GM21367 (cell line): Measurements from ENCODE around the gene MRPL18.
"Not testable (repeated sequence)": the region's sequence is repeated elsewhere in the genome, so short reads cannot be mapped to it uniquely, and the experiment has no call there.

ENCODE experiments used
- ATAC-seq: cut with Tn5 transposase; IDR thresholded peaks from one replicate; pipeline ENCODE4 v1.9.1; 2021; ENCODE audit not compliant: unreplicated experiment

The MRPL18 gene

DNA sequence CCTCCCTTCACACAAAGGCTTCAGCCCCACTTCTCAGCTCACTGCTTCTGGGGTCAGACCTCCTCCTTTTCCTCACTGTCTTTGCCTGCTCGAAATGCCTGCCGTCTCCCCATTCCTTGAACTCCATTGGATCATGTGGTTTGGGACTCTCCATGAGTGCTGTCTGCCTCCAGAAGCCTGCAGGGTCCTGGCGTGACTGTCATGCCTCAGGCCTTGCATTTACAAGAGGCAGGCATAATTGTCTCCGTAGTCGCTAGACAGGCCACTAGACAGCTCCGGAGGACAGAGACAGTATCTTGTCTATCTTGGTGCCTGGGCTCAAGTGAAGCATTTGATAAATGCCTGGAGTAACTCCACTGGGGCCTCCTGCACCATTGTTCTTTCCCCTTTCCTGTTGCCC, 25.1 kb downstream of the MRPL18 start:
- ATAC-seq = no peak

DNA sequence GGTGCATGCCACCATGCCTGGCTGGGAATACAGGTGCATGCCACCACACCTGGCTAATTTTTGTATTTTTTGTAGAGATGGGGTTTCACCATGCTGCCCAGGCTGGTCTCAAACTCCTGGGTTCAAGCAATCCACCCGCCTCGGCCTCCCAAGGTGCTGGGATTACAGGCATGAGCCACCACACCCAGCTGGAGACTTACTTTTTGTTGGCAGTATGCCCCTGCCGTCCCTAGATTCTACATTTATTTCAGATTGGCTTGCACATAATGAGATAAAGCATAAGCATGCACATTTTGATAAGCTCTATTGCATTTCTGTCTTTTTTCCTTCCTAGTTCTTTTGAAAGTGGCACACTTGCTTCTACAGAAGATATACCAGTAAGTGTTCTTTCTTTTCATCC, 26.5 kb downstream of the MRPL18 start:
- ATAC-seq = not testable (repeated sequence)

DNA sequence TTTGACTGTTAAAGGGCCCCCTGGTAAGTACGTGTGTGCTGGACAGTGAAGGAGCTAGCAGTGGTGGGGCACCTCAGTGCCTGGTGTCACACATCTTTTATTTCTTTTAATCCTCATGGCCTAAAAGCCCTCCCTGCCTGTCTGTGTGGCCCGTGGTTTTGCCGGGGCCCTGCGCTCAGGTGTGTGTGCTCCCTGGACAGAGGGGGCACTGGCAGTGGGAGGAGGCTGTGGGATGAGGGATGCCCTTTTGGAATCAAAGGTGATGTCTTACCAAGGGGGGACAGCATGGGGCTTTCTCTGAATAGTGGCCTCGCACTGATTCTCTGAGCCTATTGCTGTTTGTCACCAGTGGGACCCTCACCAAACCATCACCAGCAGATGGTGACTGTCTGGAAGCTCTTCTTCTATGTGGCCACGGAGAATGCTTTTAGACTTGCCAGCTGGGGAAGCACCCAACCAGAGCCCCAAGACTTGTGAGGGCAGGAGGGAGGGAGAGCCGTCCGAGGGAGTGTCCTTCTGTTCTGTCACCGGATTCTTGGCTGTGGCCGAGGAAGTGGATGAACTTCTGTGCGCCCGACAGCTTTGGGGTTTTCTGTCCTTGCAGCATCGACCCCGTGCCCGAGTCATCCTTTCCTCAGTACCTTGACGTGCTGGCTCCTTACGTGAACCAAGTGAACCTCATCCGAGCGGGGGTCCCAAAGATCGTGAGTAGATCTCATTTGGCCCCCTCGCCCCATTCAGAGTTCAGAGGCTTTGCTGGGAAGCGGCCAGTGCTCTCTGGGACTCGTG, 27.9 kb downstream of the MRPL18 start:
- ATAC-seq = no peak

DNA sequence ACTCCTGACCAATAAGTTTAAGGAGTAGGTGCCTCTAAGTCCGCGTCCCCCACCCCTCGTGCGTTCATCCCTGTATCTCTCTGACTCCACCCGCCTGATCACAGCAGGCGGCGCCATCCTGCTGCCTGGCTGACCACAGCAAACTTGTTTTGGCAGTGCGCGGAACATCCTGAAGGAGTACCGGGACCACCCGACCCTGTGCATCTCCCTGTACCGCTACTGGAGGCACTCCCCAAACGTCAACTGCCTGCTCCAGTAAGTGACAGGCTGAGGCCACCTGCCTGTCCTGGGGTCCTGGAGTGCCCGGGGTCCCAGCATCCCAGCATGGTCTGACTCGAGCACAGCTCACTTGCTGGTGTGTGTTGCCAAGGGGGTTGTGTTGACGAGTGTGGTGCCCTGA, 28.8 kb downstream of the MRPL18 start:
- no peak for ATAC-seq

DNA sequence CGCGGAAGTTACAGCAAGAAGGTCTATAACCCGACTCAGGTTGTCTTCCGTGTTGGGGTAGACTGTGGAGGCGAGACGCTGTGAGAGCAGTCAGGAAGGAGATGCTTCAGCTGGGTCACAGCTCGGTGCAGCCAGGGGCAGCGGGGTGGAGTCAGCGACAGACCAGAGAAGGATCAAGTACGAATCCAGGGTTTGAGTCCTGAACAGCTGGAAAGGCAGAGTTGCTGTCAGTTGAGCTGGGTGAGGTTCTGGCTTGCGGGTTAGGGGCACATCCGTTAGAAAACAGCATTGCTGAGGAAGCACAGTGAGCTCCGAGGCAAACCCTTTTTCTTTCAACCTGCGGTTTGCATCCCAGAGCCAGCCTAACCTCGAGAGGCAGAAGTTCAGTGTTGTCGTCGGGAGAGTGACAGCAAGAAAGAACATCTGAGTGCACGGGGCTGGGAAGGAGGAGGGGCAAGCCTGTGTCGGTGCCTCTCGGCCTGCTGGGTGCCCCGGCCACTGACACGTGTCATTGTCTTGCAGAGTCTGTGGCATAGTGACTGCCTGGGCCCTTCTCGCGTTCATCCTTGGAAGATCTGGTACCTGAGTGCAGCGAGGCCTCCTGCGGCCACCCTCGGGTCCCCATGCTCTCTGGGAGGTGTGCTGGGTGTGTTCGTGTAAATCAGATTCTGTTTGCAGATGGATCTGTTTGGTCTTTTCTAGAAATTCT, 29.8 kb downstream of the MRPL18 start:
- ATAC-seq = no peak

DNA sequence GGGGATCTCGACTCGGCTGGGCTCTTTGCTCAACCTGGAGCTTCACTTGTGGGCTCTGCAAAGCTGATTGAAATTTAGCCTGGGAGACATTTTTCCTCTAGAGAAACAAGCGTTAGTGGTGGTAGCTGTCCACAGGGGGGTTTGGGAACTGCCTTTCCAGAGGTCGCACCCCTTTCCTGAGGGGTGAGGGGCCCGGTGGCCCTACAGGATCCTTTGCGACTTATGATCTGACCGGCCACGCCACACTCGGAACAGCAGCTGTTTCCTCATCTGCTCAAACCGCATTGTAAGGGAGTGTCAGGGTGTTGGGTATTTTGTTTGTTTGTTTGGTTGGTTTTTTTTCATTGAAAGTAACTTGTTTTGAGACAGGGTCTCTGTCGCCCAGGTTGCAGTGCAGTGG, 30.9 kb downstream of the MRPL18 start:
- no peak for ATAC-seq

DNA sequence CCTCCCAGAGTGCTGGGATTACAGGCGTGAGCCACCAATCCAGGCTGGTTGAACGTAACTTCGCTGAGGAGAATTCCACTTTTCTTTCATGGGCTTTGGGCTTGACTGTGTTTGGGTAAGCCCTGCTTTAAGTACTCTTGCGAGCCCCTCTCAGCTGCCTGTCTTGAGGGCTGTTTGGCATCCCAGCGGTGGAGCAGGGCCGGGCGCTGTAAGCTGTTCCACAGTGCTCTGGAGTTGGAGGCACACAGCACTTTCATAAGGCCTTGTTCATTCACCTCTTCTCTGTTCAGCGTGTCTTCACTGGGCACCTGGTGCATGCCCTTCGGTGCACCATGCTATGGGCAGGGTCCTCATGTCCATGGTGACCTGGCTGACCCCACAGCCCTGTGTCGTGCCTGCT, 31.5 kb downstream of the MRPL18 start:
- no peak for ATAC-seq

DNA sequence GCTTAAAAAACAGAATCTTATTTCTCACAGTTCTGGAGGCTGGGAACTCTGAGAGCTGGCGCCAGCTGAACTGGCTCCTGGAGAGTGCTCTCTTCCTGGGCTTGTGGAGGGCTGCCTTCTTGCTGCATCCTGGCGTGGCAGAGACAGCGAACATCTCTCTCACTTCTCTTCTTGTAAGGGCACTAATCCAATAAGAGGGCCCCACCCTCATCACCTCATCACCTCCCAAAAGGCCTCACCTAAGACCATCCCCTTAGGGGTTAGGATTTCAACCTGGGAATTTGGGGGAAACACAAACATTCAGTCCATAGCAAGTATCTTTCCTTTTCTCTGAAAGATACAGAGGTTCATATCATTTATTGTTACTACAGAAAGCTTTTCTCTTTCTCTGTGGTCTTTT, 33.7 kb downstream of the MRPL18 start:
- ATAC-seq = no peak

DNA sequence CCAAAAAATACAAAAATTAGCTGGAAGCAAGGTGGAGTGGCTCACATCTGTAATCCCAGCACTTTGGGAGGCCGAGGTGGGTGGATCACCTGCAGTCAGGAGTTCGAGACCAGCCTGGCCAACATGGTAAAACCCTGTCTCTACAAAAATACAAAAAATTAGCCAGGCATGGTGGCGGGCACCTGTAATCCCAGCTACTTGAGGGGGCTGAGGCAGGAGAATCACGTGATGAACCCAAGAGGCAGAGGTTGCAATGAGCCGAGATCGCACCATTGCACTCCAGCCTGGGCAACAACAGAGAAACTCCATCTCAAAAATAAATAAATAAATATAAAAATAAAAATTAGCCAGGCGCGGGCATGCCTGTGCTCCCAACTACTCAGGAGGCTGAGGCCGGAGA, 34.4 kb downstream of the MRPL18 start:
- ATAC-seq = not testable (repeated sequence)

DNA sequence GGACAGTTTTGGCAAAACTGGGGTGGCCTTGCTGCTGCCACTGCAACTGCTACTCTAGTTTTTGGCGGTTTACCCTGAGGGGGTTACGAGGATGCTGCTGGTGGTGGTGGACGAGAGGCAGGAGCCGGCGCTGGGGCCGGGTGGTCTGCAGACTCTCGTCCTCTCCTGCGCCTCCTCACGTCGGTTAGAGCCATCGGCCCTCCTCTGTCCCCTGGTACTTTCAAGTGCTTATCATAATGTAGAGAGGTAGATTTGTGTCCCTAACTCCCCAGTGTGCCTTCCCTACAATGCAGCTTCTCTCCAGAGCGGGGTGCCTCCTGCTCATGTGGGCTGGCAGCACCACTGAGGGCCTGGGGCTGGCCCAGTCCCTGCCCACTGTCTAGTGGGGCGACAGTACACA, 35.7 kb downstream of the MRPL18 start:
- ATAC-seq = no peak

DNA sequence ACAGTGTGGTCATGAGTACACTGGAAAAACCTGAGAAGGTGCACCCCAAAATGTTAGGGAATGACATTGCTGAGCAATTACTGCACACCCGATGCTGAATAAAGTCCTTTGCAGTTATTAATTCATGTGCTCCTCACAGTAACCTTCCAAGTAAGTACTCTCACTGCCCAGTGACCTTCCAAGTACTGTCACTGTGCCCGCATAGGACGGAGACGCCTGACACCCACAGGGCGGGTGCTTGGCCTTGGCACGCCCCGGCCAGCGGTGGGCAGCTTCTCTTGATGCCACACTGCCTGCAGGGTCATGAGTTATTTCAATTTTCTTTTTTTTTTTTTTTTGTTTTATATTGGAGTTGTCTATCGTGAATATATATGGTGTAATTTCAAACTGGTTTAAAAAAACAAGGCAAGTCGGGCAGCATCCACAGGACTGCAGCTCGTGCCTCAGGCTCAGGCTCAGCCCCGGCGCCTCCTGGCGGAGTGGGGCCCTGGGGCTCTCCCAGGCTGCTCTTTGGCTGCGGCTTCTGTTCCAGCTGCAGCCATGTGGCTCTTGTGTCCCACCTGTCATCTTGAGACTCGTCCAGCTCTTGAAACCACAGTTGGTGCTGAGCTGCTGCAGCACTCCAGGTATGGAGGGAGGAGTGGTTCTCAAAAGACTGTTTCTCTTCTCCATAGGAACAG, 36.8 kb downstream of the MRPL18 start:
- no peak for ATAC-seq

DNA sequence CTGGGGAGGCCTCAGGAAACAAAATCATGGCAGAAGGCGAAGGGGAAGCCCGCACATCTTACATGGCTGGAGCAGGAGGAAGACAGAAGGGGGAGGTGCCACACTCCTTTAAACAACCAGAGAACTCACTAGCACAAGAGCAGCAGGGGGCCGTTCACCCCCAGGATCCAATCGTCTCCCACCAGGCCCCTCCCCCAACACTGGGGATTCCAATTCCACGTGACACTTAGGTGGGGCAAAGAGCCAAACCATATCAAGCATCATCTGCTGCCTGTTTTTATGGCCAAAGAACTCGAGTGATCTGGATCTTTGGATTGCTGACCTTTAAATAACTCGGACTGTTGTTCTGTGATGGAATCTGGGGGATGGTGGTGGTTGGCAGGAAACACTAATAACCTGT, 37.8 kb downstream of the MRPL18 start:
- no peak for ATAC-seq

DNA sequence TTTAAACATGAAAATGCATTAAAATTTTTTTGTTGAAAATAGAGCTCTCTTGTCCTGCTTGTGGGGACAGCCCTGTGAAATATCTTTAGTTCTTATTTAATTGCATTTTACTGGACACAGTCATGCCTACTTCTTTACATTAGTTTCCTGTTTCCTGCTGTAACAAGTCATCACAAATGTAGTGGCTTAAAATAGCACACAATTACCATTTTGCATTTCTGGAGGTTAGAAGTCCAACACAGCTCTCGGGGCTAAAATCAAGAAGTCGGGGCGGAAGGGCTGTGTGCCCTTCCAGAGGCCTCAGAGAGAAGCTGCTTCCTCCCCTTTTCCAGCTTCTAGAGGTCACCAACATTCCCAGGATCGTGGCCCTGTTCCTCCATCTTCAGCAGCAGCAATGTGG, 39.3 kb downstream of the MRPL18 start:
- ATAC-seq = no peak

DNA sequence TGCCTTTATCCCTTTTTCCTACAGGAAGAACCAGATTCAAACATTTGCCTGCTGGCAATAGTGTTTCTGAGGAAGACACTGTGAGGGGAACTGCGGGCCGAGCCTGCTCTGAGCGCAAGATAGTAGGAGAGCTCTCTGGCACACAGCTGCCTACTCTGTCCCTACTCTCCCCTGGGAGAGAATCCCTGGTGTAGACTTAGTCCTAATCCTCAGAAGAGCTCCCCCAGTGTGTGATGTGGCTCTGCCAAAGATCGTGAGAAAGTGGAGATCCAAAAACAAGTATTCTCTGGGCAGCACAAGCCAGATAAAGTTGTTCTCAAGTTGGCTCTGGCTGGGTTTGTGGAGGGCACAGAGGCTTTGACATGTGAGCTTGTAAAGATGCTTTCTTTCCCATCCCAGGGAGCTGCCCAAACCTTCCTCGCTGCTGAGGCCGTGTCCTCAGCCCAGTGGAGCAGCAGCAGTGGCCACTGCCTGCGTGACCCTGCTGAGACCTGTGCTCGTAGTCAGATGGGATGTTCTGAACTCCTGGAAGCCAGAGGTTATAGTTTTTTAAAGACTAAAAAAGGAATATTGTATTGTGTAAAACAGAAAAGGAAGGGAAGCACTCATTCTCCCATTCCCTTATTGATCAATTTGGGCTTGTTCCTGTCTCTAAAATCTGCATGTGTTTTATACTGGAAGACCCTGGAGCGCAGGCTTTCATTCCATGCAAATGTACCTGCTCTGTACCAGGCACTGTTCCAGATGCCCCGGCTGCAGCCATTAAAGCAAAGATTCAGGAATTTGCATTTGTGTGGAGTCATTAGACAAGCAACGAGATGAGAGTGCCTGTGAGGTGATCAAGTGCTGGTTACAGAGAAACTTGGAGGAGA, 40.5 kb downstream of the MRPL18 start:
- no peak for ATAC-seq

DNA sequence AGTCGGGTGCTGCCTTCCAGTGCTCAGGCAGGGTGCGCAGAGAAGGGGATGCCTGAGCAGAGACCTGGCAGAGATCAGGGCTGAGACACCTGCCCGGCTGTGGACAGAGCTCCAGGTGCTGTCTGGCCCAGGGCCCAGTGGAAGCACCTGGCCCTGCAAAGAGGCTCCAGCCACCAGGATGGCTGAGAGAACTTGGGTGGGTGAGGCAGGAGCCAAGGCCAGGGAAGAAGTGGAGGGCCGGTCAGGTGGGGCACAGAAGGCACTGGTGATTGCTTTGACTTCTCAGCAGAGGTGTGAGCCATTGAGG, 41.1 kb downstream of the MRPL18 start:
- no peak for ATAC-seq

DNA sequence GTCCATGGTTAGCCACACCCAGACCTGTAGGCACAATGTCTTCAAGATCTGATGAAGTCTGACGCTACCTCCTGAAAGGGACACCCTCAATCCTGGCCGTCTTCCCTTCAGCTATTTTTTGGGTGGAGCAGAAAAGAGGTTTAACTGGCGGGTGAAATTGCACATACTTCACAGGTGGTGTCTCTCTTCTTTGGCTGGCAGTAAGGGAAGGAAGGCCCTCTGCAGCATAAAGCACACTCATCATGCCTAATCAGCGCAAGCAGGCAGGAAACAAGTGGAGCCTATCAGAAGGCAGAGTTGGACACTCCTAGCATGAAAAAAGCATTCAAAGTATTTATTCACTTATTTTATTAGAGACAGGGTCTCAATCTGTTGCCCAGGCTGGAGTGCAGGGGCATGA, 42.7 kb downstream of the MRPL18 start:
- no peak for ATAC-seq

DNA sequence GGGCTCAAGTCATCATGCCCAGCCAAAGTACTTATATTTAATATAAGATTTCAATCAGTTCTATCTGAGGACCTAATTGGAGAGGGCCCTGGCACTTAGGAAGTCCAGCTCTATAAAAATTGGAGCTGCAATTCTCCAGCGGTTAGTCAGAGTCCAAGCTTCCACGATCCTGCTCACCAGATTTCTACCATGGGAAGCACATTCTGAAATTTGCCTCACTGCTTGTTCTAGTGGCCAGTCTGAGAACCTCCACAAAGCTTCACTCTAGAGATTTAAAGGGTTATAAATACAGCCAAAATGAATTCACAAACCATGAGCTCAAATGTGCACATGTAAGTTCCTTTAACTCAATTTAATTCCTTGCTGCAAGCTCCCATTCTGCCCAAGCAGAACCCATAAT, 43.3 kb downstream of the MRPL18 start:
- no peak for ATAC-seq

DNA sequence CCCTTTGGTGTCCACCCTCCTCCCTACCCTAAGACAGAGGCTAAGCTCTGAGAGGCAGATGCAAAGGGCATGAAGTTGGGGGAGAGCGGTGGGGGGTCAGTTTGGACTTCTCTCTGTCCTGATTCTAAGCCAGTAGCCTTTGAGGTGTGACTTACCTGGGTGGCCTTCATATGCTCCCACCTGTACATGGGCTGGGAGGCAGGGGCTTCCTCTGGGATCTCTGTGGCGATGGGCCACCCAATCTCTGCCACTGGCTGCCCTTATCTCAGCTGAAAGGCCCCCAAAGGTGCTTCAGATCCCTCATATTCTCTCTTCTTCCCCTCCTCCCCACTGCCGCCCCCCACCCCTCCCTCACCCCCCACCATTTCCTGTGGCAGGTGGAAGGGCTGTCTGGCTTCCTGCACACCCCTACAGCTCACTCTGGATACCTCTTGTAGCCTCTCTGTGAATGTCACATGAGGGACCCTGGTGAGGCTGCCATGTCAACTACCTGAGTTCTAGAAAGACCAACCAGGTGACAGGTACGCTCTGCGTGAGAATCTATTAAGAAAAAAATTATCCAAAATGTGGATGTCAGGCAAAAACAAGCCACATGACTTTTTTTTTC, 43.8 kb downstream of the MRPL18 start:
- no peak for ATAC-seq

DNA sequence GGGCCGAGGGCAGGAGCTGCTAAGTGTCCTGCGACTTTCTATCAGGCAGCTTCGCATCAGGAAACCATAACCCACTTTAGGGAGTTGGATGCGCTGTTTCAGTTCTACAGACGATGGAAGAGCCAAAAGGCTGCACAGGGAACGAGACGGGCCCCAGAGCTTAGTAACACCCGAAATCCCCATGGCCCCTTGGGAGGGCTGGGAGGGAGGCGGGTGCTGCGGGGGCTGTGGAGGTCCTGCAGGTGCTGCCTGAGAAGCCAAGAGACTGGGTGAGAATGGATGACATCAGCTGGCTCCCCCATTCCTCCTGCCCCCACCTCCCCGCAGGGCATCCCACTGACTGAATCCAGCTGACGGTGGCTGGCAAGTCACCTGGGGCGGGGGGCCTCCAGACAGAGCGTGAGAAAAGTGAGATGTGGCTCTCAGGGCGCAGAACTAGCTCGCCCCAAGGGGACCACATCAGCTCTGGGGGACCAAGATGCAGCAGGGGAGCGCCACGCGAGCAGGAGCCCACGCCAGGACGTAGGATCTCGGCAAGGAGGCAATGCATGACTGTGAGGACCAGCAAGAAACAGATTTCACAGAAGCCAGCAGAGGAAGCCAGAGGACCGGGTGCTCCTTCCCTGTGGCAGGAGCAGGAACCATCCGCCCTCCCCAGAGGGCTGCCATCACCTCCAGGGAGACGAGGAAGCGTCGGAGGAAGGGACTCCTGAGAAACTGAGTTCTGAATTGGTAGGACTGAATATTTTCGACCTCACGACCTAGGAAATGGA, 46.6 kb downstream of the MRPL18 start:
- ATAC-seq = no peak

DNA sequence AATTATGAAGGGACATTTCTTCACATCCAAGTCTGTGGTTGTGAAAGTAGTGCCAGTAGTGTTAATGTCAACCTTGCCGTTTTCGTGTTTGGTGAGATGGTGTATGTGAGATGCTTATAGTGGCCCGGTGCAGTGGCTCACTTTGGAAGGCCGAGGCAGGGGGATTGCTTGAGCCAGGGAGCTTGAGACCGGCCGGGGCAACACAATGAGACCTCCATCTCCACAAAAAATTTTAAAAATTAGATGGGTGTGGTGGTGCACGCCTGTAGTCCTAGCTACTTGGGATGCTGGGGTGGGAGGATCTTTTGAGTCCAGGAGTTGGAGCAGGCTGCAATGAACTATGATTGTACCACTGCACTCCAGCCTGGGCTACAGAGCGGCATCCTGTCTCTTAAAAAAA, 47.2 kb downstream of the MRPL18 start:
- no peak for ATAC-seq
